HL-60 (cell line): ENCODE data around the gene NEUROD6.

Source experiments
- CTCF ChIP-seq: IDR thresholded peaks from one replicate; pipeline ENCODE4 v1.5.1; 2011; ENCODE audit warnings: low read length, control low read depth, inconsistent platforms; ENCODE audit not compliant: insufficient read depth
- POLR2AphosphoS5 ChIP-seq: IDR thresholded peaks from 2 replicates; pipeline ENCODE4 v1.6.1; 2012; ENCODE audit warnings: low read depth
- TF ChIP-seq, protein P1 (sequence below): IDR thresholded peaks from 2 replicates; pipeline ENCODE4 v1.6.1; 2012; ENCODE audit warnings: low read depth; ENCODE audit not compliant: insufficient replicate concordance

DNA sequence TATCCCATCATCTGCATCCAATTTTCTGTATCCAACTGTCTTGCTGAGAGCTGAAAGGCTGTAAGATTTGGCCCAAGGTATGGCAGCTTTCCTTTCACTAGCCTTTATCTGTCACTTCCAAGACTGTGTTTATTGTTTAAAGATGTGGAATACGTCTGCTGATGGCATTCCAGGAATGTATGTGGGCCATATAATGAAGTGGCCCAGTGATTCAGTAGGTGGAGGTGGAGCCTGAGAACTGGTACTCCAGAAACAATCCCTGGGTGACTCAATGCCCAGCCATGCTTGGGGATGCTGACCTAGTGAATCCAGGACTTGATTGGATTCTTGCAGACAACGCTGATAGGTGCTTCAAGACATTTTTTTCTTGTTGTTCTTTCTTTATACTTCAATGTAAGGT lies 13.5 kb downstream of the NEUROD6 start:
- TF ChIP-seq CTCF (no peak), POLR2AphosphoS5 (no peak)
- TF ChIP-seq, protein P1, sequence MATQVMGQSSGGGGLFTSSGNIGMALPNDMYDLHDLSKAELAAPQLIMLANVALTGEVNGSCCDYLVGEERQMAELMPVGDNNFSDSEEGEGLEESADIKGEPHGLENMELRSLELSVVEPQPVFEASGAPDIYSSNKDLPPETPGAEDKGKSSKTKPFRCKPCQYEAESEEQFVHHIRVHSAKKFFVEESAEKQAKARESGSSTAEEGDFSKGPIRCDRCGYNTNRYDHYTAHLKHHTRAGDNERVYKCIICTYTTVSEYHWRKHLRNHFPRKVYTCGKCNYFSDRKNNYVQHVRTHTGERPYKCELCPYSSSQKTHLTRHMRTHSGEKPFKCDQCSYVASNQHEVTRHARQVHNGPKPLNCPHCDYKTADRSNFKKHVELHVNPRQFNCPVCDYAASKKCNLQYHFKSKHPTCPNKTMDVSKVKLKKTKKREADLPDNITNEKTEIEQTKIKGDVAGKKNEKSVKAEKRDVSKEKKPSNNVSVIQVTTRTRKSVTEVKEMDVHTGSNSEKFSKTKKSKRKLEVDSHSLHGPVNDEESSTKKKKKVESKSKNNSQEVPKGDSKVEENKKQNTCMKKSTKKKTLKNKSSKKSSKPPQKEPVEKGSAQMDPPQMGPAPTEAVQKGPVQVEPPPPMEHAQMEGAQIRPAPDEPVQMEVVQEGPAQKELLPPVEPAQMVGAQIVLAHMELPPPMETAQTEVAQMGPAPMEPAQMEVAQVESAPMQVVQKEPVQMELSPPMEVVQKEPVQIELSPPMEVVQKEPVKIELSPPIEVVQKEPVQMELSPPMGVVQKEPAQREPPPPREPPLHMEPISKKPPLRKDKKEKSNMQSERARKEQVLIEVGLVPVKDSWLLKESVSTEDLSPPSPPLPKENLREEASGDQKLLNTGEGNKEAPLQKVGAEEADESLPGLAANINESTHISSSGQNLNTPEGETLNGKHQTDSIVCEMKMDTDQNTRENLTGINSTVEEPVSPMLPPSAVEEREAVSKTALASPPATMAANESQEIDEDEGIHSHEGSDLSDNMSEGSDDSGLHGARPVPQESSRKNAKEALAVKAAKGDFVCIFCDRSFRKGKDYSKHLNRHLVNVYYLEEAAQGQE: no peak
